SK-N-MC (cell line): Measurements from ENCODE around the gene NCAPD2.

Experiments
- DNase-seq: peaks from one replicate; pipeline ENCODE4 v3.0.0-alpha.2; 2011; ENCODE audit warnings: low read depth, low spot score
- H3K27ac ChIP-seq: fragments of 200-600 bp; sonication (generic); 2 replicates; pipeline ENCODE4 v1.5.1; 2016; ENCODE audit warnings: mixed run types
- H3K36me3 ChIP-seq: fragments of 200-600 bp; sonication (generic); 2 replicates; pipeline ENCODE4 v1.6.1; 2017; ENCODE audit warnings: antibody characterized with exemption, low read length, mixed read lengths; ENCODE audit not compliant: insufficient read depth
- H3K4me3 ChIP-seq: fragments of 200-600 bp; sonication (generic); 2 replicates; pipeline ENCODE4 v1.5.1; 2016
- H3K9ac ChIP-seq: fragments of 200-600 bp; sonication (generic); 2 replicates; pipeline ENCODE4 v1.8.0; 2017; ENCODE audit warnings: mixed run types, mixed read lengths; ENCODE audit not compliant: insufficient read length
- H3K9me3 ChIP-seq: fragments of 200-600 bp; sonication (generic); 2 replicates; pipeline ENCODE4 v1.6.1; 2017; ENCODE audit warnings: low read depth, mild to moderate bottlenecking, antibody characterized with exemption, low read length, moderate library complexity, mixed read lengths
- EZH2 ChIP-seq: fragments of 200-600 bp; sonication (generic); IDR thresholded peaks from one replicate; pipeline ENCODE4 v1.6.1; 2017; ENCODE audit warnings: antibody characterized with exemption
- FOXP2 ChIP-seq: optimal IDR thresholded peaks from 2 replicates; pipeline ENCODE3; 2011; ENCODE audit warnings: mild to moderate bottlenecking, moderate library complexity; ENCODE audit not compliant: insufficient read depth; ENCODE audit errors: extremely low read length, control extremely low read depth
- POLR2AphosphoS5 ChIP-seq: IDR thresholded peaks from 2 replicates; pipeline ENCODE4 v1.6.1; 2012; ENCODE audit warnings: mild to moderate bottlenecking, low read depth, low read length, borderline replicate concordance

Gene NCAPD2

GRCh38 chr12:6548966-6549683 lies 55.2 kb downstream of the NCAPD2 start:
- TF ChIP-seq POLR2AphosphoS5 (no peak), FOXP2 (no peak), EZH2 (no peak)
- Histone ChIP-seq H3K9me3 (no peaks in the 10 kb centered on the region), H3K9ac (no peak overlapping the region), H3K4me3 (no peak overlapping the region), H3K27ac (no peak overlapping the region), H3K36me3 (no peaks in the 10 kb centered on the region)
- no peak for DNase-seq

DNA sequence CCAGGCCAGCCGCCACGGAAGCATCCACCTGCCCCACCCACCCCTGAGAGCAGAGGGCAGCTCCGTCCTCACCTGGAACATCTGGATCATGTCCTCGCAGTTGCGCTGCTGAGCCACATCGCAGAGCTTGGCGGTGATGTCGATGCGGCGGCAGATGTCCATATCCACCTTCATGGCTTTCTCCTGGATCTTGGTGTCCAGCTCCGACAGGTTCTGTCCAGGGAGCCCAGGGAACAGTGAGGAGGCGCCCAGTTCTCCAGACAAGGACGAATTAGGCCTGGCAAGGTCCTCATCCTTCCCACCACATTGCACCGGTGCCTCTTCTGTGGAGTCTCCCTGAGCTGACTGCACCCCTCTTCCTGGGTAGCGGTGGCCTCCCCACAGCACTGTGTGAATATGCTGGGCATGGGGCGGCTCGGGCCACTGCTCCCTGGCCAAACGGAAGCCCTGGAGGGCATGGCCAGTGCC lies 55.8 kb downstream of the NCAPD2 start:
- Histone ChIP-seq H3K36me3 (no peaks in the 10 kb centered on the region), H3K4me3 (no peak overlapping the region), H3K9me3 (no peaks in the 10 kb centered on the region), H3K9ac (no peak overlapping the region), H3K27ac (no peak overlapping the region)
- DNase-seq = no peak
- no peak for TF ChIP-seq FOXP2
- TF ChIP-seq POLR2AphosphoS5 = no peak
- no peak for TF ChIP-seq EZH2

DNA sequence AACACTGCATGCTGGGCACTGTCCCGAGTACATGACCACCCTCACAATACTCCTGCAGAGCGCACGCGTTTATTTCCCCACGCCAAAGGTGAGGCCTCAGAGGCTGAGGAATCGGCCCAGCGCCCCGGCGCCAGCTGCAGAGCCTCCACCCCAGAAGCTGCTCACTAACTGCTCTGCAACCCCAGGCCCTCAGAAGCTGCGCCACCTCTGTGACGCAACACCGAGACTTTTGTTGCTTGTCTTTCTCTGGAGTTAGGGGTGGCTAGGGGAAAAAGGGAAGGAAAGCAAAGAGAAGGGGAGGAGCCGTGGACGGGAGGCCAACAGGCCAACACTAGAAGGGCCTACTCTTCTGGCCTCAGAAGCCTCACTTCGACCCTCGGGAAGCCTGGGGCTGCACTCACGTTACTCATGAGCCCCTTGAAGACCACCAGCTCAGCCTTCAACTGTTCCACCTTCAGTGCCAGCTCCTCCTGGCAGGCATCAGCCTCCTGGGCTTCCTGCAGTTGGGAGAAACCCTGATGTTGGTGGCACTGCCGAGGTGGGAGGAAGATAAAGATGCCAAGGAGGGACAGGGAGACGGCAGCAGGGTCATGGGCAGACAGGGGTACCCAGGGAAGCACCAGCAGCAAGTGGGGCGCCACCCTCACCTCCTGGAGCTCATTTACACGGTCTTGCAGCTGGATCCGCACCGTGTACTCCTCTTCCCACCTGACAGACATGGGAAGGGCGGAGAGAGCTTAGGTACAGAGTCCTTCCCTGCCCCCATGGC lies 56.6 kb downstream of the NCAPD2 start:
- Histone ChIP-seq H3K9me3 (no peaks in the 10 kb centered on the region), H3K9ac (no peak overlapping the region), H3K36me3 (no peaks in the 10 kb centered on the region), H3K27ac (no peak overlapping the region), H3K4me3 (no peak overlapping the region)
- DNase-seq = no peak
- TF ChIP-seq FOXP2 (no peak), POLR2AphosphoS5 (no peak), EZH2 (no peak)

GRCh38 chr12:6551063-6551461 lies 57.2 kb downstream of the NCAPD2 start:
- no peak overlapping the region for H3K27ac ChIP-seq
- H3K9ac ChIP-seq = no peak overlapping the region
- no peak overlapping the region for H3K4me3 ChIP-seq
- no peak for DNase-seq
- H3K36me3 ChIP-seq = no peaks in the 10 kb centered on the region
- TF ChIP-seq POLR2AphosphoS5 = no peak
- TF ChIP-seq EZH2 = no peak
- TF ChIP-seq FOXP2 = no peak
- H3K9me3 ChIP-seq = no peaks in the 10 kb centered on the region

DNA sequence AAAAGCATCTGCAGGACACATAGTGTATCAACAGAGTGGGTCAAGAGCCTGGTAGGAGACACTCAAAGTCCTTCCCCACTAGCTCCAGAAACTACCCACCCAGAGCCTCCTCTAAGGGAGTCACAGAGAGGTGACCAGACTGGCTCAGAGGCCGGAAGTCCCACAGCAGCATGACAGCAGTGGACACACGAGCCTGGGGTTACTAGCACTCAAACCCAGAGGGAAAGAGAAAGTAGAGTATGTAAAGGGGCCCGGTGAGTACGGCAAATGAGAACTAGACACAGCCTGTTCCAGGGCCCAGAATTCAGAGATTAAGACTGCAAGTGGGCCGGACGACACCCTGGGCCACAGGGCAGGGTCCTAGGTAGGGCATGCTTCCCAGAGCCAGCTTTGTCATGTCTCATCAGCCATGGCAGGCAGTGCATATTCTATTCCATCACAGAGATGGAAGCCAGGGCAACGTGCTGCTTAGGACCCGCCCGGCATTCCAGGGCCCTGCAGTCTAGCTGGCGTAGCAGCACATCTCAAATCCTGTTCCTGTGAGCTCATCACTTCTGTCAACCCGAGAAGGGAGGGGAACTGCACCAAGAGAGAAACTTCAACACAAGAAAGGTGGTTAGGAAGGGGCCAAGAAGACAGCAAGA lies 57.7 kb downstream of the NCAPD2 start:
- Histone ChIP-seq H3K36me3 (peaks cover 2% of the 10 kb centered on the region; the same call in 1 of the 2 replicates), H3K9ac (no peak overlapping the region), H3K27ac (no peak overlapping the region), H3K9me3 (no peaks in the 10 kb centered on the region), H3K4me3 (no peak overlapping the region)
- DNase-seq = no peak
- TF ChIP-seq FOXP2 (no peak), POLR2AphosphoS5 (no peak)

GRCh38 chr12:6552140-6552551 lies 58.2 kb downstream of the NCAPD2 start:
- H3K36me3 ChIP-seq = peaks cover 8% of the 10 kb centered on the region
- no peak overlapping the region for H3K27ac ChIP-seq
- TF ChIP-seq POLR2AphosphoS5 = no peak
- no peak for TF ChIP-seq FOXP2
- no peak for TF ChIP-seq EZH2
- no peaks in the 10 kb centered on the region for H3K9me3 ChIP-seq
- H3K9ac ChIP-seq = no peak overlapping the region
- H3K4me3 ChIP-seq = no peak overlapping the region
- no peak for DNase-seq

DNA sequence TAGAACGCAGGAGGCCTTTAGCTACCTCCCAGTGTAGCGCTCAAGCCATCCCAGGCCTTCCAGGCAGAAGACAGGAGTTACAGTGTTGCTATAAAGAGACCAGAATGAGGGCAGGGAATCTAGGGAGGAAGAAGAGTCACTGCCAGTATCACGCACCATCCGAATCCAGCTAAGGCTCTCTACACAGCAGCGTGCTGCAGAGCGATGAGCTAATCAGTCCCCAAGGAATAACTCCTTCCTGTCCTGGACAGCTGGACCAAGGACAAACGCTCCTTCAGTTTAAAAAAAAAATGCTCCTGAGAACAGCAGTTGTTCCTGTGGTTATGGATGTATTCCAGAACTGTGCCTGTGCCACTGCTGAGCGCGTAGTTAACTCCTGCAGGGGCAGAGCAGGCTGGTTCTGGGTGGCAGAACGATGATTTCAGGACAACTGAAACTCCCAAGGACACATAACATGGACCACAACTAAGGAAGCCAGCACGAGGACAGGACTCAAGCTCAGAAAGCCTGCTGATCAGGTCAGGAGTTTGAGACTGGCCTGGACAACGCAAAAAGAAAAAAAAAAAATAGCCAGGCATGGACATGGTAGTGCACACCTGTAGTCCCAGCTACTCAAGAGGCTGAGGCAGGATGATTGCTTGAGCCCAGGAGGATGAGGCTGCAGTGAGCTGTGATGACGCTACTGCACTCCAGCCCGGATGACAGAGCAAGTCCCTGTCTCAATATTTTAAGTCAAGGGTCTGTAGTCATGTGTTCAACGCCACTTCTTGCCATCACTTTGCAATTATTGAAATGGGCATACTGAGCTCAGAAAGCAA lies 59.4 kb downstream of the NCAPD2 start:
- Histone ChIP-seq H3K36me3 (peaks cover 15% of the 10 kb centered on the region), H3K4me3 (no peak overlapping the region), H3K9me3 (no peaks in the 10 kb centered on the region), H3K9ac (no peak overlapping the region), H3K27ac (no peak overlapping the region)
- DNase-seq = no peak
- TF ChIP-seq POLR2AphosphoS5 (no peak), FOXP2 (no peak), EZH2 (no peak)
